H9 (cell line): ENCODE measurements around the gene SEPTIN3. TPM values are rescaled to one million over a fixed set of nuclear protein-coding genes. Genes with fewer than 3 reads are reported as not detected.

Experiments
- DNase-seq: peaks from one replicate; pipeline ENCODE4 v3.0.0-alpha.2; 2017
- H2AFZ ChIP-seq: one replicate; pipeline ENCODE4 v1.6.1; 2013; ENCODE audit warnings: mild to moderate bottlenecking, low read length, control low read depth, moderate library complexity
- H2AK5ac ChIP-seq: 2 replicates; pipeline ENCODE4 v1.6.1; 2013; ENCODE audit warnings: low read length, control low read depth, mixed read lengths; ENCODE audit not compliant: insufficient read length
- H2BK120ac ChIP-seq: one replicate; pipeline ENCODE4 v1.6.1; 2013; ENCODE audit warnings: low read depth, mild to moderate bottlenecking, low read length, control low read depth, inconsistent platforms; ENCODE audit not compliant: poor library complexity, severe bottlenecking
- H2BK12ac ChIP-seq: 2 replicates; pipeline ENCODE4 v1.6.1; 2013; ENCODE audit warnings: low read length, control low read depth, mixed read lengths, low read depth; ENCODE audit not compliant: insufficient read length
- H2BK15ac ChIP-seq: 2 replicates; pipeline ENCODE4 v1.6.1; 2013; ENCODE audit warnings: low read depth, low read length, control low read depth
- H2BK20ac ChIP-seq: one replicate; pipeline ENCODE4 v1.6.1; 2013; ENCODE audit warnings: low read depth, mild to moderate bottlenecking, low read length, control low read depth, inconsistent platforms; ENCODE audit not compliant: poor library complexity, severe bottlenecking
- H2BK5ac ChIP-seq: 2 replicates; pipeline ENCODE4 v1.6.1; 2013; ENCODE audit warnings: low read length, control low read depth, mixed read lengths; ENCODE audit not compliant: insufficient read length
- H3K14ac ChIP-seq: 2 replicates; pipeline ENCODE4 v1.6.1; 2013; ENCODE audit warnings: low read length, control low read depth; ENCODE audit not compliant: insufficient read depth
- H3K18ac ChIP-seq: 2 replicates; pipeline ENCODE4 v1.6.1; 2013; ENCODE audit warnings: low read depth, mild to moderate bottlenecking, mixed read lengths, low read length, control low read depth; ENCODE audit not compliant: insufficient read length
- H3K23ac ChIP-seq: 2 replicates; pipeline ENCODE4 v1.6.1; 2013; ENCODE audit warnings: low read length, control low read depth, mixed read lengths, low read depth; ENCODE audit not compliant: insufficient read length
- H3K23me2 ChIP-seq: 2 replicates; pipeline ENCODE4 v1.6.1; 2013; ENCODE audit warnings: low read depth, mild to moderate bottlenecking, mixed read lengths, low read length, control low read depth; ENCODE audit not compliant: insufficient read length, poor library complexity, severe bottlenecking
- H3K27ac ChIP-seq: 2 replicates; pipeline ENCODE4 v1.5.1; 2013; ENCODE audit warnings: low read length, control low read depth, mixed read lengths, low read depth; ENCODE audit not compliant: insufficient read length
- H3K27me3 ChIP-seq: 2 replicates; pipeline ENCODE4 v1.6.1; 2013; ENCODE audit warnings: low read length, control low read depth, inconsistent platforms; ENCODE audit not compliant: insufficient read depth
- H3K4ac ChIP-seq: 2 replicates; pipeline ENCODE4 v1.6.1; 2013; ENCODE audit warnings: low read depth, mild to moderate bottlenecking, control low read depth, inconsistent platforms, low read length, moderate library complexity
- H3K4me1 ChIP-seq: 2 replicates; pipeline ENCODE4 v1.6.1; 2013; ENCODE audit warnings: low read length, control low read depth, inconsistent platforms; ENCODE audit not compliant: insufficient read depth
- H3K4me2 ChIP-seq: 2 replicates; pipeline ENCODE4 v1.6.1; 2013; ENCODE audit warnings: low read length, control low read depth, mixed read lengths; ENCODE audit not compliant: insufficient read length, insufficient read depth
- H3K56ac ChIP-seq: 2 replicates; pipeline ENCODE4 v1.6.1; 2013; ENCODE audit warnings: low read depth, mild to moderate bottlenecking, mixed read lengths, low read length, control low read depth; ENCODE audit not compliant: insufficient read length
- H3K79me1 ChIP-seq: 2 replicates; pipeline ENCODE4 v1.6.1; 2013; ENCODE audit warnings: low read depth, mild to moderate bottlenecking, moderate library complexity, low read length, control low read depth, inconsistent platforms; ENCODE audit not compliant: insufficient read depth, poor library complexity, severe bottlenecking
- H3K79me2 ChIP-seq: 2 replicates; pipeline ENCODE4 v1.6.1; 2013; ENCODE audit warnings: low read length, control low read depth, inconsistent platforms; ENCODE audit not compliant: insufficient read depth
- H3K9ac ChIP-seq: 2 replicates; pipeline ENCODE4 v1.6.1; 2013; ENCODE audit warnings: low read length, control low read depth, mixed read lengths; ENCODE audit not compliant: insufficient read length; ENCODE audit errors: extremely low read depth
- H3K9me3 ChIP-seq: one replicate; pipeline ENCODE4 v1.6.1; 2013; ENCODE audit warnings: low read depth, low read length, inconsistent platforms; ENCODE audit not compliant: control insufficient read depth
- H3T11ph ChIP-seq: one replicate; pipeline ENCODE4 v1.6.1; 2013; ENCODE audit warnings: mild to moderate bottlenecking, low read length, control low read depth, inconsistent platforms
- H4K20me1 ChIP-seq: one replicate; pipeline ENCODE4 v1.6.1; 2013; ENCODE audit not compliant: control insufficient read depth, insufficient read length, insufficient read depth
- H4K5ac ChIP-seq: 2 replicates; pipeline ENCODE4 v1.6.1; 2013; ENCODE audit warnings: low read depth, mild to moderate bottlenecking, mixed read lengths, low read length, control low read depth; ENCODE audit not compliant: insufficient read length
- H4K8ac ChIP-seq: replicated peaks from 2 replicates; pipeline ENCODE4 v1.6.1; 2013; ENCODE audit warnings: low read length, control low read depth, mixed read lengths, low read depth; ENCODE audit not compliant: insufficient read length
- H4K91ac ChIP-seq: 2 replicates; pipeline ENCODE4 v1.6.1; 2013; ENCODE audit warnings: low read depth, mild to moderate bottlenecking, moderate library complexity, mixed read lengths, low read length, control low read depth; ENCODE audit not compliant: insufficient read length
- H3K27ac Mint-ChIP-seq, 3 experiments: 2 replicates in 2 of 3; 3 replicates in 1 of 3; pipeline ENCODE4 v1.8.0; 2020 to 2021; ENCODE audit warnings: mixed read lengths in 3 of 3, mild to moderate bottlenecking in 1 of 3, moderate library complexity in 1 of 3
- H3K27me3 Mint-ChIP-seq: 2 replicates; pipeline ENCODE4 v1.8.0; 2021; ENCODE audit warnings: low read depth, mild to moderate bottlenecking, moderate library complexity, mixed read lengths
- H3K36me3 Mint-ChIP-seq, 3 experiments: 2 replicates in 2 of 3; 3 replicates in 1 of 3; pipeline ENCODE4 v1.8.0; 2020 to 2021; ENCODE audit warnings: low read depth in 3 of 3, mixed read lengths in 3 of 3; ENCODE audit not compliant: insufficient read depth in 1 of 3
- H3K4me1 Mint-ChIP-seq, 2 experiments: 2 replicates each; pipeline ENCODE4 v1.8.0; 2020; ENCODE audit warnings: mixed read lengths in 2 of 2
- H3K4me3 Mint-ChIP-seq, 2 experiments: 2 replicates in 1 of 2; 3 replicates in 1 of 2; pipeline ENCODE4 v1.8.0; 2020 to 2021; ENCODE audit warnings: mild to moderate bottlenecking in 2 of 2, mixed read lengths in 2 of 2, moderate library complexity in 1 of 2
- H3K9me3 Mint-ChIP-seq, 2 experiments: 2 replicates in 1 of 2; 3 replicates in 1 of 2; pipeline ENCODE4 v1.8.0; 2020; ENCODE audit warnings: mild to moderate bottlenecking in 2 of 2, mixed read lengths in 2 of 2, moderate library complexity in 1 of 2
- CTCF ChIP-seq: fragments of 200-600 bp; sonication (generic); conservative IDR thresholded peaks from 3 replicates; pipeline ENCODE4 v1.8.0; 2021; ENCODE audit warnings: antibody characterized with exemption, mild to moderate bottlenecking
- WGBS: extraction: QIAGEN DNeasy Blood & Tissue Kit; methylation state at CpG from one replicate; pipeline ENCODE4 v1.1.7; 2013; ENCODE audit warnings: missing lambda C conversion rate, low lambda C conversion rate, mixed read lengths; ENCODE audit not compliant: insufficient read length; ENCODE audit errors: extremely low coverage; 5-methylcytosine and 5-hydroxymethylcytosine counted together
- total RNA-seq: library from RNA; stranded (reverse); gene quantifications from 2 replicates; pipeline ENCODE4 v1.2.1, GENCODE V29; 2021

The SEPTIN3 gene
- total RNA-seq, 1 experiment from 2014 or later: 33.3 TPM

- Histone ChIP-seq H2AK5ac (no peak overlapping the region), H3K4me1 (peaks cover 3% of the 10 kb centered on the region; the same call in 1 of the 2 replicates), H2BK20ac (no peak overlapping the region), H3K14ac (no peak overlapping the region), H2BK15ac (no peak overlapping the region), H4K8ac (no peak overlapping the region), H3K9ac (no peak overlapping the region), H2BK5ac (no peak overlapping the region), H3K79me2 (no peaks in the 10 kb centered on the region), H3K27ac (no peak overlapping the region), H3K18ac (no peak overlapping the region), H2BK120ac (no peak overlapping the region), H3K4me2 (peak overlapping the region; percentile 42), H3K27me3 (peaks cover 11% of the 10 kb centered on the region), H3K79me1 (no peaks in the 10 kb centered on the region), H2BK12ac (no peak overlapping the region), H2AFZ (no peak overlapping the region), H3K23me2 (peaks cover 4% of the 10 kb centered on the region), H3K56ac (no peak overlapping the region), H3T11ph (no peak overlapping the region), H3K23ac (no peak overlapping the region), H4K20me1 (no peaks in the 10 kb centered on the region), H3K9me3 (no peaks in the 10 kb centered on the region), H4K91ac (no peak overlapping the region), H3K4ac (no peak overlapping the region), H4K5ac (no peak overlapping the region)
- DNase-seq: peak; percentile 83
- peak overlapping the region; percentile 56 to 83 for H3K4me3 Mint-ChIP-seq
- H3K9me3 Mint-ChIP-seq: no peaks in the 10 kb centered on the region
- peak; percentile 87 for TF ChIP-seq CTCF
- H3K4me1 Mint-ChIP-seq: peaks cover 20 to 24% of the 10 kb centered on the region in 2 experiments
- no CpG with 5 or more reads among the region's 48 CpGs for WGBS
- peaks cover 79% of the 10 kb centered on the region for H3K27me3 Mint-ChIP-seq
- 0 out of 7 replicates have a peak overlapping the region, but pooled peaks of 1 of the 3 experiments have one; percentile 44 for H3K27ac Mint-ChIP-seq
- H3K36me3 Mint-ChIP-seq: peaks cover 0 to 4% (median 3%) of the 10 kb centered on the region in 3 experiments; a peak in 4 of 7 replicates
These were observed 43.3 kb upstream of the SEPTIN3 start for GRCh38 chr22:41925783-41926460.
